ENCODE measurements around the gene OFD1. TPM values are rescaled to one million over a fixed set of nuclear protein-coding genes. Genes with fewer than 3 reads are reported as not detected.

The OFD1 gene
- polyA plus RNA-seq, 1 of the 3 experiments (the other 2 are of a cell fraction), result 13.4 TPM

DNA sequence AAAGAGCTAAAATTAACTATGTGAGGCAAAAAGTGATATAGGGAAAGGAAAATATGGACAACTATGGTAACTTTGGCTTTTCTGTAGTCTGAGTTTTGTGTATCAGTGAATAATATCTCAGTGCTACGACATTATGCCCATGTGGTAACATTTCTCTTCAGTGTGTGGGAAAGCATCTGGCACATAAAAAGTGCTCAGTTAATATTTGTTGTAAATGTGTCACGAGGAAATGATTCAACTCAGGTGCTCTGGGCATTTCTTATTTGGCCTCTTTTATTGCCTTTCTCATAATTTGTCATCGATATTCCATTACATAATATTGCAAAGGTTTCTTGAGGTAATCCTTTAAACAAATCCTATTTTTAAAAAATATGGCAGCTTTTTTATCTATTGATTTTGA is 17.6 kb downstream of the OFD1 start:
- H3F3A ChIP-seq (replicated peaks; ENCODE audit: insufficient read depth), result peaks cover 2% of the 10 kb centered on the region
- no peaks in the 10 kb centered on the region for H3K9me3 ChIP-seq
- no peak overlapping the region for H3K4me3 ChIP-seq (ENCODE audit: low read depth in 2 of 2, low read length in 1 of 2)
- H3K4me2 ChIP-seq, result no peak overlapping the region
- no peak overlapping the region for H3K27ac ChIP-seq (ENCODE audit: low read depth in 2 of 2, low read length in 1 of 2)
- H3K4me1 ChIP-seq (ENCODE audit: control insufficient read depth in 1 of 2, insufficient read depth in 2 of 2, low read depth in 1 of 2, low read length in 1 of 2), result no peaks in the 10 kb centered on the region
- ChIA-PET POLR2A (interaction anchor here (1.1 kb wide), 1 partner anchor 278 kb away, joined by 3 read pairs; the partner anchor contains the start of gene GEMIN8), CTCF (interaction anchor here (1.0 kb wide), 1 partner anchor 11 kb away, joined by 3 read pairs; no protein-coding TSS in a partner anchor)
- H4K20me1 ChIP-seq (ENCODE audit: insufficient read depth), result no peaks in the 10 kb centered on the region
- H3K36me3 ChIP-seq (replicated peaks in 1 of 2; ENCODE audit: control insufficient read depth in 1 of 2, insufficient read depth in 2 of 2, low read length in 1 of 2), result peaks cover 60 to 67% of the 10 kb centered on the region in 2 experiments
- no peaks in the 10 kb centered on the region for H3K9me2 ChIP-seq
- TF ChIP-seq PBX3 (IDR thresholded peaks at IDR 0.05) (no peak), TCF12 (IDR thresholded peaks at IDR 0.05) (no peak)
- TF ChIP-seq, protein P1, sequence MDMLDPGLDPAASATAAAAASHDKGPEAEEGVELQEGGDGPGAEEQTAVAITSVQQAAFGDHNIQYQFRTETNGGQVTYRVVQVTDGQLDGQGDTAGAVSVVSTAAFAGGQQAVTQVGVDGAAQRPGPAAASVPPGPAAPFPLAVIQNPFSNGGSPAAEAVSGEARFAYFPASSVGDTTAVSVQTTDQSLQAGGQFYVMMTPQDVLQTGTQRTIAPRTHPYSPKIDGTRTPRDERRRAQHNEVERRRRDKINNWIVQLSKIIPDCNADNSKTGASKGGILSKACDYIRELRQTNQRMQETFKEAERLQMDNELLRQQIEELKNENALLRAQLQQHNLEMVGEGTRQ (IDR thresholded peaks at IDR 0.05; ENCODE audit: borderline replicate concordance, low read depth, low read length), result no peak
- no peaks in the 10 kb centered on the region for H3K79me2 ChIP-seq (ENCODE audit: insufficient read depth)
- H3K9ac ChIP-seq, result no peak overlapping the region
- H2AFZ ChIP-seq (ENCODE audit: low read depth), result no peak overlapping the region
- WGBS (ENCODE audit: low lambda C conversion rate), result 84% methylated on average over 3 of the region's 3 CpGs
- no peak for DNase-seq
- no peaks in the 10 kb centered on the region for H3K27me3 ChIP-seq (ENCODE audit: insufficient read depth)

DNA sequence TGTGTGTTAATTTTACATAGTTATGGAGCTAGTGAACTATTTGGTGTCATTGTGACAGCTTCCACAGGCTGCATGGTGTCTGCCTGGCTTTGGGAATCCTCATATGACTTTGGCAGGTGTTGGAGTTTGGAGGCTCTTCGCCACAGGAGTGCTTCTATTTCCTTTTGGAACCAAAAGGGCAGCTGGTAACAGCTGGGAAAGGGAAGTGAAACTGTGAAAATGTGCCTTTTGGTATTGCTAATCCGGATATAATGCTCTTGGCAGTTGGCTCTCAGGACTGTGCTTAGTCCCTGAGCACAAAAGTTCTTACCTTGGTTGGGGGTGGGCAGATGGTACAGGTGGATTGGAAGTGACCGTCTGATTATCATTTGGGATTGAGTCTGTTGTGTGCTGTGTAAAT is 18.1 kb downstream of the OFD1 start:
- Histone ChIP-seq H4K20me1 (ENCODE audit: insufficient read depth) (no peaks in the 10 kb centered on the region), H3K36me3 (replicated peaks in 1 of 2; ENCODE audit: control insufficient read depth in 1 of 2, insufficient read depth in 2 of 2, low read length in 1 of 2) (peaks cover 57 to 68% of the 10 kb centered on the region in 2 experiments), H3K4me3 (ENCODE audit: low read depth in 2 of 2, low read length in 1 of 2) (no peak overlapping the region), H3K27me3 (ENCODE audit: insufficient read depth) (no peaks in the 10 kb centered on the region), H3K4me2 (no peak overlapping the region), H3K9me2 (no peaks in the 10 kb centered on the region), H3K9ac (no peak overlapping the region), H3K27ac (ENCODE audit: low read depth in 2 of 2, low read length in 1 of 2) (no peak overlapping the region), H3K4me1 (ENCODE audit: control insufficient read depth in 1 of 2, insufficient read depth in 2 of 2, low read depth in 1 of 2, low read length in 1 of 2) (no peaks in the 10 kb centered on the region), H3K9me3 (no peaks in the 10 kb centered on the region), H2AFZ (ENCODE audit: low read depth) (no peak overlapping the region), H3F3A (replicated peaks; ENCODE audit: insufficient read depth) (peaks cover 2% of the 10 kb centered on the region), H3K79me2 (ENCODE audit: insufficient read depth) (no peaks in the 10 kb centered on the region)
- ChIA-PET POLR2A (interaction anchor here (1.1 kb wide), 1 partner anchor 277 kb away, joined by 3 read pairs; the partner anchor contains the start of gene GEMIN8), CTCF (interaction anchor here (0.8 to 1.0 kb wide), 2 partner anchors 12 to 52 kb away, joined by 3 to 5 read pairs; no protein-coding TSS in a partner anchor)
- DNase-seq, result no peak
- TF ChIP-seq ELF1 (IDR thresholded peaks at IDR 0.05), result no peak
- TF ChIP-seq, protein P2, sequence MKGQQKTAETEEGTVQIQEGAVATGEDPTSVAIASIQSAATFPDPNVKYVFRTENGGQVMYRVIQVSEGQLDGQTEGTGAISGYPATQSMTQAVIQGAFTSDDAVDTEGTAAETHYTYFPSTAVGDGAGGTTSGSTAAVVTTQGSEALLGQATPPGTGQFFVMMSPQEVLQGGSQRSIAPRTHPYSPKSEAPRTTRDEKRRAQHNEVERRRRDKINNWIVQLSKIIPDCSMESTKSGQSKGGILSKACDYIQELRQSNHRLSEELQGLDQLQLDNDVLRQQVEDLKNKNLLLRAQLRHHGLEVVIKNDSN (IDR thresholded peaks at IDR 0.05; ENCODE audit: borderline replicate concordance, low read depth), result no peak
- no peak for TF ChIP-seq SIN3A (IDR thresholded peaks at IDR 0.05; ENCODE audit: borderline replicate concordance, low read depth, low read length)
- TF ChIP-seq PBX3 (IDR thresholded peaks at IDR 0.05), result no peak
- TF ChIP-seq YY1 (IDR thresholded peaks at IDR 0.05; ENCODE audit: low read depth), result no peak
- no peak for TF ChIP-seq TAF1 (IDR thresholded peaks at IDR 0.05; ENCODE audit: borderline replicate concordance, low read depth, low read length)
- TF ChIP-seq, protein P3, sequence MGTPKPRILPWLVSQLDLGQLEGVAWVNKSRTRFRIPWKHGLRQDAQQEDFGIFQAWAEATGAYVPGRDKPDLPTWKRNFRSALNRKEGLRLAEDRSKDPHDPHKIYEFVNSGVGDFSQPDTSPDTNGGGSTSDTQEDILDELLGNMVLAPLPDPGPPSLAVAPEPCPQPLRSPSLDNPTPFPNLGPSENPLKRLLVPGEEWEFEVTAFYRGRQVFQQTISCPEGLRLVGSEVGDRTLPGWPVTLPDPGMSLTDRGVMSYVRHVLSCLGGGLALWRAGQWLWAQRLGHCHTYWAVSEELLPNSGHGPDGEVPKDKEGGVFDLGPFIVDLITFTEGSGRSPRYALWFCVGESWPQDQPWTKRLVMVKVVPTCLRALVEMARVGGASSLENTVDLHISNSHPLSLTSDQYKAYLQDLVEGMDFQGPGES (IDR thresholded peaks at IDR 0.05; ENCODE audit: low read depth, low read length), result no peak
- TF ChIP-seq TCF12 (IDR thresholded peaks at IDR 0.05), result no peak
- TF ChIP-seq RXRA (IDR thresholded peaks at IDR 0.05; ENCODE audit: borderline replicate concordance, low read depth), result no peak
- no peak for TF ChIP-seq JUND (IDR thresholded peaks at IDR 0.05)
- TF ChIP-seq NRF1 (IDR thresholded peaks at IDR 0.05; ENCODE audit: low read depth, low read length), result no peak
- no peak for TF ChIP-seq FOXM1 (IDR thresholded peaks at IDR 0.05; ENCODE audit: low read depth)
- no peak for TF ChIP-seq NFIC (IDR thresholded peaks at IDR 0.05; ENCODE audit: borderline replicate concordance)
- TF ChIP-seq RAD21 (IDR thresholded peaks at IDR 0.05; ENCODE audit: low read length), result no peak
- no peak for TF ChIP-seq MEF2A (IDR thresholded peaks at IDR 0.05; ENCODE audit: borderline replicate concordance, low read depth)
- TF ChIP-seq MAX (IDR thresholded peaks at IDR 0.05; ENCODE audit: low read depth), result no peak
- no peak for TF ChIP-seq EP300 (IDR thresholded peaks at IDR 0.05; ENCODE audit: borderline replicate concordance in 1 of 2, low read depth in 1 of 2, low read length in 1 of 2)
- no peak for TF ChIP-seq MXI1 (IDR thresholded peaks at IDR 0.05; ENCODE audit: low read depth, low read length)
- TF ChIP-seq, protein P1 (IDR thresholded peaks at IDR 0.05; ENCODE audit: borderline replicate concordance, low read depth, low read length), result no peak
- WGBS (ENCODE audit: low lambda C conversion rate), result 100% methylated on average over 3 of the region's 3 CpGs
